Measurements from ENCODE around the gene USP13.

The USP13 gene

DNA sequence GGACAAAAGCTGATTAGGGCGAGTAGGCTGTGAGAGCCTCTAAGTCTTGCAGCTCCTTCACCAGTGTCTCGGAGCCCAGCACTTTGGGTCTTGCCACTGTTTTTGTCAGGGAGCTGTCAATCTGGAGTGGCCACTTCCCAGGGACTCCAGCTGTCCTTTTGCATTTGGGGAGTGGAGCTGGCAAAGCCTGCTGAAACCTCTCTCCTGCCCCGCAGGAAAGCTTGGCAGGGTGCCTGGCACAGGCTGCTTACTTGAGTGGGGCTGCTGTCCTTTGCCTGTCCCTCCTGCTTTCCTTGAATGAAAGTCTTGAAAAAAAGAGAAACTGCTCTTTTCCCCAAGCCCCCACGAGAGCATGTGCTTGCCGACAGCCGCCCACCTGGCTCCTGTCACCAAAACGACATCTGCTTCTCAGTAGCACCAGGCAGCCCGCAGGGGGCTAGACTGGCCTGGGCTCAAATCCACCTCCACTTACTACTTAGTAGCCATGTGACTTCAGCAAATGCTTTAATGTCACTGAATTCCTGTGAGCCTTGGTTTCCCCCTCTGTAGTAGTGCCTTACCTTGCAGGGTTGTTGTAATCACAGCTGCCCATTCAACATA, 13.7 kb downstream of the USP13 start:
- H3K79me2 ChIP-seq (ENCODE audit: low read length), result peaks cover 96% of the 10 kb centered on the region
- no peak overlapping the region for H3K4me3 ChIP-seq (ENCODE audit: low read length)
- no peaks in the 10 kb centered on the region for H3K27me3 ChIP-seq (ENCODE audit: low read depth, low read length)
- no peak overlapping the region for H3K9ac ChIP-seq (ENCODE audit: low read length)
- H2AFZ ChIP-seq (ENCODE audit: low read depth, low read length), result no peak overlapping the region
- H3K27ac ChIP-seq (ENCODE audit: low read length), result no peak overlapping the region
- no peaks in the 10 kb centered on the region for H3K9me3 ChIP-seq (ENCODE audit: insufficient read depth, low read length)
- TF ChIP-seq, protein P1, sequence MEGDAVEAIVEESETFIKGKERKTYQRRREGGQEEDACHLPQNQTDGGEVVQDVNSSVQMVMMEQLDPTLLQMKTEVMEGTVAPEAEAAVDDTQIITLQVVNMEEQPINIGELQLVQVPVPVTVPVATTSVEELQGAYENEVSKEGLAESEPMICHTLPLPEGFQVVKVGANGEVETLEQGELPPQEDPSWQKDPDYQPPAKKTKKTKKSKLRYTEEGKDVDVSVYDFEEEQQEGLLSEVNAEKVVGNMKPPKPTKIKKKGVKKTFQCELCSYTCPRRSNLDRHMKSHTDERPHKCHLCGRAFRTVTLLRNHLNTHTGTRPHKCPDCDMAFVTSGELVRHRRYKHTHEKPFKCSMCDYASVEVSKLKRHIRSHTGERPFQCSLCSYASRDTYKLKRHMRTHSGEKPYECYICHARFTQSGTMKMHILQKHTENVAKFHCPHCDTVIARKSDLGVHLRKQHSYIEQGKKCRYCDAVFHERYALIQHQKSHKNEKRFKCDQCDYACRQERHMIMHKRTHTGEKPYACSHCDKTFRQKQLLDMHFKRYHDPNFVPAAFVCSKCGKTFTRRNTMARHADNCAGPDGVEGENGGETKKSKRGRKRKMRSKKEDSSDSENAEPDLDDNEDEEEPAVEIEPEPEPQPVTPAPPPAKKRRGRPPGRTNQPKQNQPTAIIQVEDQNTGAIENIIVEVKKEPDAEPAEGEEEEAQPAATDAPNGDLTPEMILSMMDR (IDR thresholded peaks at IDR 0.05; ENCODE audit: low read depth, low read length), result no peak
- no peak for TF ChIP-seq EZH2phosphoT487 (IDR thresholded peaks at IDR 0.05; ENCODE audit: low read depth)
- peaks cover 74% of the 10 kb centered on the region for H4K20me1 ChIP-seq (ENCODE audit: insufficient read depth, low read length)
- no peak overlapping the region for H3K4me2 ChIP-seq (ENCODE audit: low read length)
- H3K4me1 ChIP-seq (ENCODE audit: low read length), result no peaks in the 10 kb centered on the region
- no peaks in the 10 kb centered on the region for H3K36me3 ChIP-seq (replicated peaks; ENCODE audit: low read depth, low read length)

DNA sequence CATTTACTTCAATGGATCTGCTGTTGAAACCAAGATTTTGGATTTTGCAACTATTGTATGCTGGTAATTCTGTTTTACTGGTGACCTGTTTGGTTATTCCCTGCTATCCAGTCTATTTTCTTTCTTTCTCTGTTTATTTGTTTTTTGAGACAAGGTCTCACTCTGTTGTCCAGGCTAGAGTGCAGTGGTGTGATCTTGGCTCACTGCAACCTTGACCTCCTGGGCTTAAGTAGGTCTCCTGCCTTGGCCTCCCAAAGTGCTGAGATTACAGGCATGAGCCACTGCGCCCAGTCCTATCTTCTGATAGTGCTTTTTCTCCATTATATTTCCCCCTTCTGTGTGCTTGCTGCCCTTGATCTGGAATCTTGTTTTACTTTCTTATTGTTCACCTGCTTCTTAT, 15.6 kb downstream of the USP13 start:
- Histone ChIP-seq H3K4me3 (ENCODE audit: low read length) (no peak overlapping the region), H3K9me3 (ENCODE audit: insufficient read depth, low read length) (no peaks in the 10 kb centered on the region), H3K4me1 (ENCODE audit: low read length) (no peaks in the 10 kb centered on the region), H3K27me3 (ENCODE audit: low read depth, low read length) (no peaks in the 10 kb centered on the region), H3K27ac (ENCODE audit: low read length) (no peak overlapping the region), H3K79me2 (ENCODE audit: low read length) (peaks cover 96% of the 10 kb centered on the region), H2AFZ (ENCODE audit: low read depth, low read length) (no peak overlapping the region), H3K9ac (ENCODE audit: low read length) (no peak overlapping the region), H3K4me2 (ENCODE audit: low read length) (no peak overlapping the region), H3K36me3 (replicated peaks; ENCODE audit: low read depth, low read length) (peaks cover 5% of the 10 kb centered on the region), H4K20me1 (ENCODE audit: insufficient read depth, low read length) (peaks cover 70% of the 10 kb centered on the region)
- no peak for TF ChIP-seq EZH2phosphoT487 (IDR thresholded peaks at IDR 0.05; ENCODE audit: low read depth)
- TF ChIP-seq, protein P1 (IDR thresholded peaks at IDR 0.05; ENCODE audit: low read depth, low read length), result no peak

DNA sequence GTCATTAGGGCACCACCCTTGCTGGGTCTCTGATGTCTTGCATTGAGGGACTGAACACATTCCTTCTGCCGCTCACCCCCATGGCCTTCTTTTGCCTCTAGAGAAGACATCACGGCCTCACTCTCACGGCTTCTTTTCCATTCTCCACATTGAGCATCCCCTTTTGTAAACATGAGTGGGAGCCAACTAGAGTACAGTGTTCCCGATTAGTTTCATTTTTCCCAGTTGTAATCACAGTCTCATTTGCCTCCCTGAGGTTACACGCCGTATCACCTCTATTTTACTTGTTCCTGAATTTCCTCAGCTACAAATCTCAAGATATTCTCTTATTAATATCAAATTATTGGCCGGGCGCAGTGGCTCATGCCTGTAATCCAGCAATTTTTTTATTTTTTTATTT, 17.5 kb downstream of the USP13 start:
- Histone ChIP-seq H3K9me3 (ENCODE audit: insufficient read depth, low read length) (no peaks in the 10 kb centered on the region), H4K20me1 (ENCODE audit: insufficient read depth, low read length) (peaks cover 59% of the 10 kb centered on the region), H3K4me2 (ENCODE audit: low read length) (no peak overlapping the region), H2AFZ (ENCODE audit: low read depth, low read length) (no peak overlapping the region), H3K9ac (ENCODE audit: low read length) (no peak overlapping the region), H3K36me3 (replicated peaks; ENCODE audit: low read depth, low read length) (peaks cover 5% of the 10 kb centered on the region), H3K27ac (ENCODE audit: low read length) (no peak overlapping the region), H3K4me3 (ENCODE audit: low read length) (no peak overlapping the region), H3K27me3 (ENCODE audit: low read depth, low read length) (no peaks in the 10 kb centered on the region), H3K79me2 (ENCODE audit: low read length) (peaks cover 95% of the 10 kb centered on the region), H3K4me1 (ENCODE audit: low read length) (no peaks in the 10 kb centered on the region)
- TF ChIP-seq, protein P1 (IDR thresholded peaks at IDR 0.05; ENCODE audit: low read depth, low read length), result no peak
- no peak for TF ChIP-seq EZH2phosphoT487 (IDR thresholded peaks at IDR 0.05; ENCODE audit: low read depth)

DNA sequence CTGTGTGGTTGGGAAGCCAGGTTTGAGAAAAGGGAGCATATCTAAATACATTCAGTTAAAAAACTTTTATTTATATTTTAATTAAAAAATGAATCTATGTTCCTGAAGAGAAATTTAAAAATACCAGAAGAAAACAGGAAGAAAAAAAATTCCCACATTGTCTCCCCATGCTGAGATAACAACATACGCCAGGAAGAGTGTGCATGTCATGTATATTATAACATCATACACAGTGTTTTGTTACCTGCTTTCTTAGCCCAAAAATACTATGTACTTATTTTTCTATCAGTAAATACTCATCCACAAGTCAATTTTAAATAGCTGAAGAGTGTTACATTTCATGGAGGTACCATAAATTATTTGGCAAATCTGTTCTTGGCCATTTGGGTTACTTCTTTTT, 18.5 kb downstream of the USP13 start:
- peaks cover 94% of the 10 kb centered on the region for H3K79me2 ChIP-seq (ENCODE audit: low read length)

More for the DNA sequence above, 18.5 kb downstream of the USP13 start:
- no peak for TF ChIP-seq EZH2phosphoT487 (IDR thresholded peaks at IDR 0.05; ENCODE audit: low read depth)
- TF ChIP-seq, protein P1 (IDR thresholded peaks at IDR 0.05; ENCODE audit: low read depth, low read length), result no peak
- H3K9me3 ChIP-seq (ENCODE audit: insufficient read depth, low read length), result no peaks in the 10 kb centered on the region
- no peak overlapping the region for H3K4me2 ChIP-seq (ENCODE audit: low read length)
- peaks cover 53% of the 10 kb centered on the region for H4K20me1 ChIP-seq (ENCODE audit: insufficient read depth, low read length)
- H3K27ac ChIP-seq (ENCODE audit: low read length), result no peak overlapping the region
- H3K4me3 ChIP-seq (ENCODE audit: low read length), result no peak overlapping the region
- no peaks in the 10 kb centered on the region for H3K27me3 ChIP-seq (ENCODE audit: low read depth, low read length)
- peaks cover 5% of the 10 kb centered on the region for H3K36me3 ChIP-seq (replicated peaks; ENCODE audit: low read depth, low read length)
- H2AFZ ChIP-seq (ENCODE audit: low read depth, low read length), result no peak overlapping the region
- no peaks in the 10 kb centered on the region for H3K4me1 ChIP-seq (ENCODE audit: low read length)
- no peak overlapping the region for H3K9ac ChIP-seq (ENCODE audit: low read length)

All from OCI-LY3 (cell line).